GM13977 (cell line): ENCODE measurements around the gene CYP26C1.

ENCODE experiments used
- DNase-seq: peaks from one replicate; pipeline ENCODE4 v3.0.0; 2012; ENCODE audit warnings: low spot score
- in situ Hi-C: fragments of 300-500 bp; cut with MboI; formaldehyde crosslinking; loops from one replicate; pipeline ENCODE4 v1.12.0; 2022; ENCODE audit warnings: low sequenced_read_pairs, low pct_unique_long_range_greater_than_20kb, mixed read lengths, inconsistent platforms; ENCODE audit not compliant: unreplicated experiment
- TF ChIP-seq, protein P1 (sequence below): IDR thresholded peaks from 2 replicates; pipeline ENCODE4 v1.5.1; 2012; ENCODE audit warnings: mild to moderate bottlenecking, control low read depth; ENCODE audit not compliant: insufficient read depth; ENCODE audit errors: extremely low read depth, missing control alignments

Gene CYP26C1

GRCh38 chr10:93076871-93077270 lies 16.3 kb downstream of the CYP26C1 start:
- in situ Hi-C loops, result loop anchor here (10.0 to 25.0 kb wide), 3 partner anchors 210 to 410 kb away; partner anchors contain the start of genes CEP55 and MYOF
- DNase-seq, result no peak
- TF ChIP-seq, protein P1, sequence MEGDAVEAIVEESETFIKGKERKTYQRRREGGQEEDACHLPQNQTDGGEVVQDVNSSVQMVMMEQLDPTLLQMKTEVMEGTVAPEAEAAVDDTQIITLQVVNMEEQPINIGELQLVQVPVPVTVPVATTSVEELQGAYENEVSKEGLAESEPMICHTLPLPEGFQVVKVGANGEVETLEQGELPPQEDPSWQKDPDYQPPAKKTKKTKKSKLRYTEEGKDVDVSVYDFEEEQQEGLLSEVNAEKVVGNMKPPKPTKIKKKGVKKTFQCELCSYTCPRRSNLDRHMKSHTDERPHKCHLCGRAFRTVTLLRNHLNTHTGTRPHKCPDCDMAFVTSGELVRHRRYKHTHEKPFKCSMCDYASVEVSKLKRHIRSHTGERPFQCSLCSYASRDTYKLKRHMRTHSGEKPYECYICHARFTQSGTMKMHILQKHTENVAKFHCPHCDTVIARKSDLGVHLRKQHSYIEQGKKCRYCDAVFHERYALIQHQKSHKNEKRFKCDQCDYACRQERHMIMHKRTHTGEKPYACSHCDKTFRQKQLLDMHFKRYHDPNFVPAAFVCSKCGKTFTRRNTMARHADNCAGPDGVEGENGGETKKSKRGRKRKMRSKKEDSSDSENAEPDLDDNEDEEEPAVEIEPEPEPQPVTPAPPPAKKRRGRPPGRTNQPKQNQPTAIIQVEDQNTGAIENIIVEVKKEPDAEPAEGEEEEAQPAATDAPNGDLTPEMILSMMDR, result no peak

DNA sequence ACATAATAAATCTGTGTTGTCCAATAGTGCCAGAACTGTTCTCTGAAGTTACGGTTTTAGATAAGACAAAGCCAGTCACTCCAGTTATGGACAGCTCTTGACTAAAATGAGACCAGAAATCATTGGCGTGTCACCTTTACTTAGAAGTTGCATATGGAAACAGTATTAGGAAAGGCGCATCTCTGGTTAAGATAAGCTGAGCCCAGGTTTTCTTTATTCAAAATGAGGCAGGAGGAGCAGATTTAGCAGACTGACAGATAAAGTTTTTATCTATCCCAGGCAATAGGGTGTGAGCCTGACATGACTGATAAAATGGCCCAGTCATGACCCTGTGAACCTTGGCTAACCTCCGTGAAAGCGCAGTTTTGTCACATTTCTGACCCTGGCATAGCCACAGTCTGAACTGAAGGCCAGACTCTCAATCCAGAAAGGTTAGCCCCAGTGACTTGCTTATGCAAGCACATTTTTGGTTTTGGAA lies 17.3 kb downstream of the CYP26C1 start:
- in situ Hi-C loops, result loop anchor here (10.0 to 25.0 kb wide), 3 partner anchors 209 to 409 kb away; partner anchors contain the start of genes CEP55 and MYOF
- TF ChIP-seq, protein P1, result no peak
- DNase-seq, result no peak

DNA sequence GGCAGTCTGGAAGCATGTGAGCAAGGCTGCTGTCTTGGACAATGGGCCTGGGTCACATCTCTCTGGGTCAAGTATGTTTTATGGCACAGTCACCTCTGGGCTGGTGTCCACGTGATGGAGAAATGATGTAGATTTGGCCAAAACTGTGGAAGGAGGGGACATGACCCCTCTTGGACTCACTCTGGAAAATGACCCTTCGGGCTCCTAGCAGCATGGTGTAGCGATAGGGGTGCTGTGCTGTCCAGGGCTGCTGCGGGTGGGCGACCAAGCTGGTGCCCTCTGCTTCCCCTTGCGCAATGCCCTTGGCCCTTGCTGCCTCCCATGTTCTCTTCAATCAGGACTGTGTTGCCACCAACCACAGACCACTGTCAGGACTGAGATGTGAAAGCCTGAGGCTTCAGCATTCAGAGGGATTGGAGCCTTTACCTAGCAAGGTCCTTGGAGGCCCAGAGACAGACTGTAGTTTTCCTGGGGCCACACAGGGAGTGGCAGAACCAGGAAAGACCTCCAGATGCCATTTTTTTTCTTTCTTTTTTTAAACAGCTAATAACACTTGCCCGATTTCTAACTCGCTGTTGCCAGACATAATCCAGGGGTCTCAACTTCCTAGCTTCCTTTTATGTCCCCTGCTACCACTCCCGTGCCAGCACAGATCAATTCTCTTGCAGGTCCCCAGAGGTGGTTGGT lies 19.2 kb downstream of the CYP26C1 start:
- TF ChIP-seq, protein P1, result no peak
- in situ Hi-C loops, result loop anchor here (10.0 to 25.0 kb wide), 3 partner anchors 207 to 407 kb away; partner anchors contain the start of genes CEP55 and MYOF
- DNase-seq, result no peak

- in situ Hi-C loops, result loop anchor here (25.0 kb wide), 2 partner anchors 207 to 407 kb away; partner anchors contain the start of genes CEP55 and MYOF
Measured at GRCh38 chr10:93080350-93081046, 19.9 kb downstream of the CYP26C1 start.

GRCh38 chr10:93081318-93081717 lies 20.7 kb downstream of the CYP26C1 start:
- in situ Hi-C loops, result loop anchor here (25.0 kb wide), 2 partner anchors 206 to 406 kb away; partner anchors contain the start of genes CEP55 and MYOF
- TF ChIP-seq, protein P1, result no peak
- no peak for DNase-seq

More at GRCh38 chr10:93080350-93081046, 19.9 kb downstream of the CYP26C1 start:
- TF ChIP-seq, protein P1, result peak; percentile 78
- DNase-seq, result peak; percentile 86

- no peak for DNase-seq
- TF ChIP-seq, protein P1, result no peak
- in situ Hi-C loops, result loop anchor here (25.0 kb wide), 2 partner anchors 205 to 405 kb away; partner anchors contain the start of genes CEP55 and MYOF
Measured at GRCh38 chr10:93081834-93082233, 21.2 kb downstream of the CYP26C1 start.
